Lung (tissue), 16 donors: ENCODE data around the gene DAG1. TPM values are rescaled to one million over a fixed set of nuclear protein-coding genes. Genes with fewer than 3 reads are reported as not detected.

Source experiments
- ATAC-seq: fragments of 200-7000 bp; cut with Tn5 transposase; one replicate; pipeline ENCODE4 v1.9.1; 2020; ENCODE audit warnings: moderate number of reproducible peaks; ENCODE audit not compliant: insufficient read depth, low FRiP score
- DNase-seq, 3 donors: peaks; one replicate each; pipeline ENCODE4 v3.0.0-alpha.2; 2013 to 2017
- H3K27ac ChIP-seq, 2 donors: one replicate each; pipeline ENCODE4 v1.5.1; 2013; ENCODE audit warnings: mild to moderate bottlenecking in 2 of 2, moderate library complexity in 2 of 2, control low read depth in 1 of 2, inconsistent platforms in 1 of 2, low read depth in 1 of 2, low read length in 1 of 2
- H3K27me3 ChIP-seq, 3 donors: one replicate each; pipeline ENCODE4 v1.5.1; 2013; ENCODE audit warnings: low read length in 2 of 3; ENCODE audit not compliant: control insufficient read depth in 3 of 3, insufficient read depth in 3 of 3
- H3K36me3 ChIP-seq, 4 donors: one replicate each; pipeline ENCODE4 v1.5.1; 2013; ENCODE audit warnings: low read length in 4 of 4, mild to moderate bottlenecking in 1 of 4, moderate library complexity in 1 of 4; ENCODE audit not compliant: control insufficient read depth in 4 of 4, insufficient read depth in 4 of 4
- H3K4me1 ChIP-seq, 5 donors: one replicate each; pipeline ENCODE4 v1.5.1; 2013; ENCODE audit warnings: low read length in 5 of 5, mild to moderate bottlenecking in 2 of 5, moderate library complexity in 1 of 5; ENCODE audit not compliant: control insufficient read depth in 5 of 5, insufficient read depth in 5 of 5
- H3K4me3 ChIP-seq: one replicate; pipeline ENCODE4 v1.5.1; 2013; ENCODE audit warnings: mild to moderate bottlenecking, control low read depth, moderate library complexity
- H3K9ac ChIP-seq, 2 donors: one replicate each; pipeline ENCODE4 v1.5.1; 2013; ENCODE audit warnings: low read length in 2 of 2, control low read depth in 1 of 2; ENCODE audit not compliant: insufficient read depth in 1 of 2
- H3K9me3 ChIP-seq, 4 donors: one replicate each; pipeline ENCODE4 v1.5.1; 2013; ENCODE audit warnings: low read length in 3 of 4, mild to moderate bottlenecking in 1 of 4, moderate library complexity in 1 of 4; ENCODE audit not compliant: control insufficient read depth in 4 of 4, insufficient read depth in 3 of 4
- WGBS, 2 donors: extraction: QIAGEN DNeasy Blood & Tissue Kit; methylation state at CpG; one replicate each; pipeline ENCODE4 v1.1.7; 2013; 5-methylcytosine and 5-hydroxymethylcytosine counted together
- long read RNA-seq, 5 donors: transcript quantifications; one replicate each; lab custom pipeline, GENCODE V29; 2026
- polyA plus RNA-seq, 2 donors: library from polyadenylated mRNA; stranded (reverse); fragments of 200-250 nt; gene quantifications; one replicate each; pipeline ENCODE4 v1.2.1, GENCODE V29; 2013
- total RNA-seq, 2 donors: library from RNA; depleted of rRNA in 1 of 2; stranded (reverse); fragments of >200 nt in 1 of 2; gene quantifications; one replicate each; pipeline ENCODE4 v1.2.1, GENCODE V29; 2014 to 2021
- TF ChIP-seq, protein P1 (sequence below): IDR thresholded peaks from 2 replicates; pipeline ENCODE4 v1.5.1; 2012; ENCODE audit warnings: mild to moderate bottlenecking; ENCODE audit errors: control extremely low read depth, extremely low read depth
- donor health status: control.
- donor health status: control.
- donor health status: Bipolar disorder and iron deficiency.
- donor health status: healthy.
- donor health status: DM: yes; HTN: yes; CAD: no.

The DAG1 gene
- total RNA-seq: 100 to 1,000 TPM in 1 of 2 donors, 10 to 100 TPM in 1; 40.4 to 100 TPM
- polyA plus RNA-seq: 10 to 100 TPM; 18.2 to 35.6 TPM
- long read RNA-seq, donor 1, full-length matches to known transcripts: 19 of 19 reads
- long read RNA-seq, donor 1, partial matches to known transcripts: 0 of 19 reads
- long read RNA-seq, donor 1, other reads (novel, unspliced or antisense): 0 of 19 reads
- long read RNA-seq, donor 2, full-length matches to known transcripts: 7 of 18 reads
- long read RNA-seq, donor 2, partial matches to known transcripts: 11 of 18 reads
- long read RNA-seq, donor 2, other reads (novel, unspliced or antisense): 0 of 18 reads
- long read RNA-seq, donor 3, full-length matches to known transcripts: 12 of 12 reads
- long read RNA-seq, donor 3, partial matches to known transcripts: 0 of 12 reads
- long read RNA-seq, donor 3, other reads (novel, unspliced or antisense): 0 of 12 reads
- long read RNA-seq, donor 4, full-length matches to known transcripts: 11 of 11 reads
- long read RNA-seq, donor 4, partial matches to known transcripts: 0 of 11 reads
- long read RNA-seq, donor 4, other reads (novel, unspliced or antisense): 0 of 11 reads
- long read RNA-seq, donor 5, full-length matches to known transcripts: 31 of 31 reads
- long read RNA-seq, donor 5, partial matches to known transcripts: 0 of 31 reads
- long read RNA-seq, donor 5, other reads (novel, unspliced or antisense): 0 of 31 reads

- Histone ChIP-seq H3K27ac (peak within 1 kb of the TSS; percentile 95 to 98), H3K4me1 (peaks cover 3 to 24% (median 11%) of the 10 kb centered on the region in 5 donors), H3K27me3 (no peaks in the 10 kb centered on the region), H3K9me3 (no peaks in the 10 kb centered on the region), H3K36me3 (no peaks in the 10 kb centered on the region), H3K4me3 (peak within 1 kb of the TSS; percentile 66), H3K9ac (peak within 1 kb of the TSS; percentile 97)
- ATAC-seq: peak; percentile 93
- peak; percentile 98 to 99 (median 99) for DNase-seq
- TF ChIP-seq, protein P1, sequence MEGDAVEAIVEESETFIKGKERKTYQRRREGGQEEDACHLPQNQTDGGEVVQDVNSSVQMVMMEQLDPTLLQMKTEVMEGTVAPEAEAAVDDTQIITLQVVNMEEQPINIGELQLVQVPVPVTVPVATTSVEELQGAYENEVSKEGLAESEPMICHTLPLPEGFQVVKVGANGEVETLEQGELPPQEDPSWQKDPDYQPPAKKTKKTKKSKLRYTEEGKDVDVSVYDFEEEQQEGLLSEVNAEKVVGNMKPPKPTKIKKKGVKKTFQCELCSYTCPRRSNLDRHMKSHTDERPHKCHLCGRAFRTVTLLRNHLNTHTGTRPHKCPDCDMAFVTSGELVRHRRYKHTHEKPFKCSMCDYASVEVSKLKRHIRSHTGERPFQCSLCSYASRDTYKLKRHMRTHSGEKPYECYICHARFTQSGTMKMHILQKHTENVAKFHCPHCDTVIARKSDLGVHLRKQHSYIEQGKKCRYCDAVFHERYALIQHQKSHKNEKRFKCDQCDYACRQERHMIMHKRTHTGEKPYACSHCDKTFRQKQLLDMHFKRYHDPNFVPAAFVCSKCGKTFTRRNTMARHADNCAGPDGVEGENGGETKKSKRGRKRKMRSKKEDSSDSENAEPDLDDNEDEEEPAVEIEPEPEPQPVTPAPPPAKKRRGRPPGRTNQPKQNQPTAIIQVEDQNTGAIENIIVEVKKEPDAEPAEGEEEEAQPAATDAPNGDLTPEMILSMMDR: no peak
- WGBS, 2 donors: 0 to 2% methylated on average over 76 to 108 of the region's 108 CpGs
Measured at GRCh38 chr3:49469936-49470713, at the start of gene DAG1. DAG1 (plus strand) TSS chr3:49470267; CDS start chr3:49510535, 40,268 bp downstream.

GRCh38 chr3:49421890-49422378 is 48.1 kb upstream of the DAG1 start:
- peak overlapping the region in 1 of 2 donors; percentile 9 for H3K27ac ChIP-seq
- H3K4me3 ChIP-seq: no peak overlapping the region
- no peak for DNase-seq
- peaks cover 0 to 13% (median 5%) of the 10 kb centered on the region in 5 donors for H3K4me1 ChIP-seq
- WGBS, 2 donors: 24 to 44% methylated on average over 14 of the region's 14 CpGs
- H3K9me3 ChIP-seq: no peaks in the 10 kb centered on the region
- peaks cover 0 to 37% (median 18%) of the 10 kb centered on the region in 4 donors for H3K36me3 ChIP-seq
- no peak for ATAC-seq
- TF ChIP-seq, protein P1: no peak
- peak overlapping the region; percentile 4 to 26 for H3K9ac ChIP-seq
- H3K27me3 ChIP-seq: no peaks in the 10 kb centered on the region

GRCh38 chr3:49422379-49423248 is 47.5 kb upstream of the DAG1 start, which contains the start of gene AMT:
AMT (minus strand) TSS chr3:49422473; CDS start chr3:49422450, 23 bp downstream.
- TF ChIP-seq, protein P1: no peak
- peaks cover 0 to 13% (median 2%) of the 10 kb centered on the region in 5 donors for H3K4me1 ChIP-seq
- H3K36me3 ChIP-seq: peaks cover 0 to 30% (median 15%) of the 10 kb centered on the region in 4 donors
- H3K27ac ChIP-seq: peak within 1 kb of the TSS in 1 of 2 donors; percentile 9
- H3K9me3 ChIP-seq: no peaks in the 10 kb centered on the region
- H3K4me3 ChIP-seq: no peak within 1 kb of the TSS
- peak; percentile 64 to 68 (median 67) for DNase-seq
- peak within 1 kb of the TSS; percentile 4 to 26 for H3K9ac ChIP-seq
- peak; percentile 41 for ATAC-seq
- H3K27me3 ChIP-seq: no peaks in the 10 kb centered on the region
- WGBS, 2 donors: 41 to 55% methylated on average over 25 of the region's 25 CpGs
